PC-3 (cell line): Measurements from ENCODE around the gene CAMTA1. TPM values are rescaled to one million over a fixed set of nuclear protein-coding genes. Genes with fewer than 3 reads are reported as not detected.

Experiments used
- ATAC-seq: fragments of 200-7000 bp; cut with Tn5 transposase; 2 replicates; pipeline ENCODE4 v1.9.1; 2020; ENCODE audit warnings: mild to moderate bottlenecking, moderate library complexity
- BruUV-seq: library from RNA; stranded (reverse); fragments of 400-500 nt; replicated peaks from 2 replicates; lab custom pipeline; 2021; lab: Mats Ljungman, UMichigan
- CTCF ChIA-PET: fragments of 300-600 bp; sonication (Branson Sonifier 250); formaldehyde crosslinking; loops from one replicate; lab custom pipeline; 2022; ENCODE audit warnings: antibody characterized with exemption; lab: Charles Lee
- POLR2A ChIA-PET: fragments of 300-600 bp; sonication (Branson Sonifier 250); formaldehyde crosslinking; loops from one replicate; lab custom pipeline; 2022; ENCODE audit warnings: antibody characterized with exemption; ENCODE audit not compliant: unreplicated experiment; lab: Charles Lee
- DNase-seq: peaks from one replicate; pipeline ENCODE4 v3.0.0-alpha.2; 2015
- H2AFZ ChIP-seq: fragments of 300-600 bp; sonication (generic); 2 replicates; pipeline ENCODE4 v1.6.0; 2016; ENCODE audit warnings: antibody characterized with exemption, low read length
- H3F3A ChIP-seq: fragments of 300-600 bp; sonication (generic); one replicate; pipeline ENCODE4 v1.6.0; 2017; ENCODE audit warnings: antibody characterized with exemption, low read length, control low read depth, mild to moderate bottlenecking; ENCODE audit not compliant: unreplicated experiment
- H3K27ac ChIP-seq: fragments of 300-600 bp; sonication (generic); 2 replicates; pipeline ENCODE4 v1.5.1; 2016; ENCODE audit warnings: mild to moderate bottlenecking, low read length
- H3K27me3 ChIP-seq: fragments of 300-600 bp; sonication (generic); 2 replicates; pipeline ENCODE4 v1.6.1; 2016; ENCODE audit warnings: low read length, mixed read lengths
- H3K36me3 ChIP-seq: fragments of 300-600 bp; sonication (generic); 2 replicates; pipeline ENCODE4 v1.6.1; 2016; ENCODE audit warnings: low read depth, mixed run types, low read length, mixed read lengths
- H3K4me1 ChIP-seq: fragments of 300-600 bp; sonication (generic); 2 replicates; pipeline ENCODE4 v1.5.1; 2016; ENCODE audit warnings: low read length; ENCODE audit not compliant: insufficient read depth
- H3K4me2 ChIP-seq: fragments of 300-600 bp; sonication (generic); 2 replicates; pipeline ENCODE4 v1.6.0; 2016; ENCODE audit warnings: low read length
- H3K4me3 ChIP-seq: fragments of 300-600 bp; sonication (generic); 2 replicates; pipeline ENCODE4 v1.5.1; 2016; ENCODE audit warnings: mild to moderate bottlenecking, low read length, mixed read lengths
- H3K79me2 ChIP-seq: fragments of 300-600 bp; sonication (generic); 2 replicates; pipeline ENCODE4 v1.6.1; 2017; ENCODE audit warnings: low read length, mixed read lengths
- H3K9ac ChIP-seq: fragments of 300-600 bp; sonication (generic); 2 replicates; pipeline ENCODE4 v1.6.0; 2016; ENCODE audit warnings: mild to moderate bottlenecking, low read length
- H3K9me2 ChIP-seq: fragments of 300-600 bp; sonication (generic); replicated peaks from 2 replicates; pipeline ENCODE4 v1.6.1; 2016; ENCODE audit warnings: mixed run types, low read length, mixed read lengths
- H3K9me3 ChIP-seq: fragments of 300-600 bp; sonication (generic); 2 replicates; pipeline ENCODE4 v1.6.1; 2016; ENCODE audit warnings: low read length, mixed read lengths
- H4K20me1 ChIP-seq: fragments of 300-600 bp; sonication (generic); 2 replicates; pipeline ENCODE4 v1.6.1; 2016; ENCODE audit warnings: low read length, mixed read lengths
- EZH2 ChIP-seq: fragments of 300-600 bp; sonication (generic); IDR thresholded peaks from one replicate; pipeline ENCODE4 v1.6.1; 2017; ENCODE audit warnings: antibody characterized with exemption, mild to moderate bottlenecking, low read length; ENCODE audit not compliant: unreplicated experiment
- EZH2phosphoT487 ChIP-seq: fragments of 300-600 bp; sonication (generic); IDR thresholded peaks from 2 replicates; pipeline ENCODE4 v1.6.1; 2018; ENCODE audit warnings: mild to moderate bottlenecking, antibody characterized with exemption, low read length, borderline replicate concordance
- intact Hi-C: fragments of 100-400 bp; cut with micrococcal nuclease; formaldehyde crosslinking; loops from 2 replicates; pipeline ENCODE4 v1.9.0; 2023
- total RNA-seq: library from RNA; depleted of rRNA; stranded (reverse); fragments of >200 nt; gene quantifications from 2 replicates; pipeline ENCODE4 v1.2.3, GENCODE V29; 2014
- TF ChIP-seq, protein P1 (sequence below): fragments of 300-600 bp; sonication (generic); conservative IDR thresholded peaks from 2 replicates; pipeline ENCODE4 v1.5.1; 2017; ENCODE audit warnings: antibody characterized with exemption, low read depth, mild to moderate bottlenecking, low read length

The CAMTA1 gene
- total RNA-seq, 1 experiment from 2014 or later = 40.8 TPM

GRCh38 chr1:7519181-7519860 lies 734.1 kb downstream of the CAMTA1 start:
- no peaks in the 10 kb centered on the region for H4K20me1 ChIP-seq
- no peak overlapping the region for H3K27ac ChIP-seq
- H3F3A ChIP-seq = no peaks in the 10 kb centered on the region
- TF ChIP-seq EZH2 (no peak), EZH2phosphoT487 (no peak)
- TF ChIP-seq, protein P1, sequence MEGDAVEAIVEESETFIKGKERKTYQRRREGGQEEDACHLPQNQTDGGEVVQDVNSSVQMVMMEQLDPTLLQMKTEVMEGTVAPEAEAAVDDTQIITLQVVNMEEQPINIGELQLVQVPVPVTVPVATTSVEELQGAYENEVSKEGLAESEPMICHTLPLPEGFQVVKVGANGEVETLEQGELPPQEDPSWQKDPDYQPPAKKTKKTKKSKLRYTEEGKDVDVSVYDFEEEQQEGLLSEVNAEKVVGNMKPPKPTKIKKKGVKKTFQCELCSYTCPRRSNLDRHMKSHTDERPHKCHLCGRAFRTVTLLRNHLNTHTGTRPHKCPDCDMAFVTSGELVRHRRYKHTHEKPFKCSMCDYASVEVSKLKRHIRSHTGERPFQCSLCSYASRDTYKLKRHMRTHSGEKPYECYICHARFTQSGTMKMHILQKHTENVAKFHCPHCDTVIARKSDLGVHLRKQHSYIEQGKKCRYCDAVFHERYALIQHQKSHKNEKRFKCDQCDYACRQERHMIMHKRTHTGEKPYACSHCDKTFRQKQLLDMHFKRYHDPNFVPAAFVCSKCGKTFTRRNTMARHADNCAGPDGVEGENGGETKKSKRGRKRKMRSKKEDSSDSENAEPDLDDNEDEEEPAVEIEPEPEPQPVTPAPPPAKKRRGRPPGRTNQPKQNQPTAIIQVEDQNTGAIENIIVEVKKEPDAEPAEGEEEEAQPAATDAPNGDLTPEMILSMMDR = no peak
- DNase-seq (no peak), ATAC-seq (no peak)
- intact Hi-C loops = no loop called here
- no peaks in the 10 kb centered on the region for H3K9me3 ChIP-seq
- no peaks in the 10 kb centered on the region for H3K36me3 ChIP-seq
- ChIA-PET CTCF (no interaction called here), POLR2A (no interaction called here)
- no TSS peak for BruUV-seq
- no peaks in the 10 kb centered on the region for H3K79me2 ChIP-seq
- H3K4me2 ChIP-seq = no peak overlapping the region
- no peaks in the 10 kb centered on the region for H3K4me1 ChIP-seq
- H3K9ac ChIP-seq = no peak overlapping the region
- no peak overlapping the region for H2AFZ ChIP-seq
- peaks cover 58% of the 10 kb centered on the region for H3K27me3 ChIP-seq
- H3K9me2 ChIP-seq = no peaks in the 10 kb centered on the region
- no peak overlapping the region for H3K4me3 ChIP-seq

- no peaks in the 10 kb centered on the region for H3K9me2 ChIP-seq
- no peak overlapping the region for H3K27ac ChIP-seq
- ChIA-PET CTCF (no interaction called here), POLR2A (no interaction called here)
- intact Hi-C loops = no loop called here
- H3K9me3 ChIP-seq = no peaks in the 10 kb centered on the region
- no peak for DNase-seq
- H3K36me3 ChIP-seq = no peaks in the 10 kb centered on the region
- no peak overlapping the region for H2AFZ ChIP-seq
- no peaks in the 10 kb centered on the region for H3F3A ChIP-seq
- no peaks in the 10 kb centered on the region for H3K79me2 ChIP-seq
- peaks cover 59% of the 10 kb centered on the region for H3K27me3 ChIP-seq
- TF ChIP-seq, protein P1 = no peak
- TF ChIP-seq EZH2phosphoT487 = no peak
- TF ChIP-seq EZH2 = no peak
- H4K20me1 ChIP-seq = no peaks in the 10 kb centered on the region
- no peak overlapping the region for H3K4me2 ChIP-seq
- no peak overlapping the region for H3K4me3 ChIP-seq
- no TSS peak for BruUV-seq
- no peak overlapping the region for H3K9ac ChIP-seq
- no peaks in the 10 kb centered on the region for H3K4me1 ChIP-seq
- no peak for ATAC-seq
Measured at GRCh38 chr1:7519861-7520395, 734.7 kb downstream of the CAMTA1 start.

GRCh38 chr1:7520496-7520895 lies 735.2 kb downstream of the CAMTA1 start:
- Histone ChIP-seq H3K27ac (no peak overlapping the region), H3K9me3 (no peaks in the 10 kb centered on the region), H3K79me2 (no peaks in the 10 kb centered on the region), H3K9me2 (no peaks in the 10 kb centered on the region), H3K4me1 (no peaks in the 10 kb centered on the region), H3K4me3 (no peak overlapping the region), H3K4me2 (no peak overlapping the region), H4K20me1 (no peaks in the 10 kb centered on the region), H3K27me3 (peaks cover 56% of the 10 kb centered on the region), H2AFZ (no peak overlapping the region), H3F3A (no peaks in the 10 kb centered on the region), H3K36me3 (no peaks in the 10 kb centered on the region), H3K9ac (no peak overlapping the region)
- ATAC-seq (no peak), DNase-seq (no peak)
- no TSS peak for BruUV-seq
- intact Hi-C loops = no loop called here
- TF ChIP-seq EZH2 = no peak
- TF ChIP-seq EZH2phosphoT487 = no peak
- TF ChIP-seq, protein P1 = no peak
- ChIA-PET POLR2A (no interaction called here), CTCF (no interaction called here)
